Endothelial cell of umbilical vein (primary cell): ENCODE data around the gene RBX1. TPM values are rescaled to one million over a fixed set of nuclear protein-coding genes. Genes with fewer than 3 reads are reported as not detected.

Experiments used
- BruUV-seq: library from RNA; stranded (reverse); fragments of 400-500 nt; replicated peaks from 2 replicates; lab custom pipeline; 2021; lab: Mats Ljungman, UMichigan
- CTCF ChIA-PET: fragments of 300-600, 350-600 bp; sonication (Branson Sonifier 250); formaldehyde crosslinking; loops from one replicate; lab custom pipeline; 2021; ENCODE audit warnings: antibody characterized with exemption, inconsistent platforms; lab: Charles Lee
- POLR2A ChIA-PET: fragments of 300-600, 350-600 bp; sonication (Branson Sonifier 250); formaldehyde crosslinking; loops from one replicate; lab custom pipeline; 2021; ENCODE audit warnings: antibody characterized with exemption, inconsistent platforms; lab: Charles Lee
- DNase-seq: peaks from one replicate; pipeline ENCODE4 v3.0.0-alpha.2; 2011; ENCODE audit warnings: low read depth, low spot score
- FAIRE-seq: peaks from 2 replicates; lab custom pipeline; 2011; peaks lifted over from hg19 to GRCh38; lab: Jason Lieb, UNC
- H2AFZ ChIP-seq: 2 replicates; pipeline ENCODE4 v1.6.0; 2012; ENCODE audit warnings: low read depth, low read length, control low read depth, inconsistent platforms
- H3K27ac ChIP-seq: 2 replicates; pipeline ENCODE4 v1.5.1; 2011; ENCODE audit warnings: low read depth, mild to moderate bottlenecking, control low read depth, low read length, moderate library complexity; ENCODE audit not compliant: insufficient read depth
- H3K27me3 ChIP-seq, 2 experiments: 2 replicates each; pipeline versions ENCODE4 v1.6.0 to v1.6.1; 2011; ENCODE audit warnings: low read length in 2 of 2, mixed read lengths in 1 of 2; ENCODE audit not compliant: control insufficient read depth in 2 of 2, insufficient read depth in 2 of 2
- H3K36me3 ChIP-seq, 2 experiments: 2 replicates in 1 of 2; 3 replicates in 1 of 2; pipeline ENCODE4 v1.5.1; 2011; ENCODE audit warnings: low read length in 2 of 2, mild to moderate bottlenecking in 1 of 2, moderate library complexity in 1 of 2; ENCODE audit not compliant: control insufficient read depth in 2 of 2, insufficient read depth in 2 of 2; ENCODE audit errors: extremely low read depth in 1 of 2
- H3K4me1 ChIP-seq: 3 replicates; pipeline ENCODE4 v1.5.1; 2011; ENCODE audit warnings: mild to moderate bottlenecking, low read length; ENCODE audit not compliant: control insufficient read depth, insufficient read depth; ENCODE audit errors: extremely low read depth
- H3K4me2 ChIP-seq: 2 replicates; pipeline ENCODE4 v1.6.1; 2011; ENCODE audit warnings: low read length, control low read depth, mixed read lengths; ENCODE audit not compliant: insufficient read depth
- H3K4me3 ChIP-seq, 3 experiments: fragments of 200-600 bp in 1 of 3; sonication (generic), shearing (Covaris generic) in 1 of 3; replicated peaks in 1 of 3; 2 replicates each; pipeline ENCODE4 v1.5.1; 2011 to 2016; ENCODE audit warnings: control low read depth in 3 of 3, low read length in 3 of 3, mild to moderate bottlenecking in 2 of 3, inconsistent platforms in 1 of 3, low read depth in 1 of 3, moderate library complexity in 1 of 3; ENCODE audit not compliant: insufficient read depth in 1 of 3
- H3K79me2 ChIP-seq: 2 replicates; pipeline ENCODE4 v1.6.0; 2012; ENCODE audit warnings: low read length, inconsistent platforms; ENCODE audit not compliant: control insufficient read depth, insufficient read depth
- H3K9ac ChIP-seq: replicated peaks from 2 replicates; pipeline ENCODE3; 2011; ENCODE audit warnings: low read length, control low read depth; ENCODE audit not compliant: insufficient read depth; ENCODE audit errors: extremely low read depth
- H3K9me1 ChIP-seq: replicated peaks from 3 replicates; pipeline ENCODE4 v1.6.0; 2011; ENCODE audit warnings: mild to moderate bottlenecking, low read length; ENCODE audit not compliant: control insufficient read depth, insufficient read depth; ENCODE audit errors: extremely low read depth
- H3K9me3 ChIP-seq: replicated peaks from 2 replicates; pipeline ENCODE4 v1.5.1; 2012; ENCODE audit warnings: low read length, inconsistent platforms; ENCODE audit not compliant: control insufficient read depth, insufficient read depth
- H4K20me1 ChIP-seq: replicated peaks from 2 replicates; pipeline ENCODE3; 2011; ENCODE audit warnings: mild to moderate bottlenecking, low read length; ENCODE audit not compliant: control insufficient read depth, insufficient read depth; ENCODE audit errors: extremely low read depth
- CTCF ChIP-seq, 2 donors: IDR thresholded peaks; 1 replicate in 1 of 2; 2 replicates in 1 of 2; pipeline ENCODE4 v1.5.1; 2011; ENCODE audit warnings: low read length in 2 of 2, mild to moderate bottlenecking in 2 of 2, moderate library complexity in 2 of 2, control low read depth in 1 of 2, inconsistent platforms in 1 of 2, low read depth in 1 of 2; ENCODE audit not compliant: insufficient read depth in 1 of 2; ENCODE audit errors: extremely low read depth in 1 of 2
- GATA2 ChIP-seq: IDR thresholded peaks from 2 replicates; pipeline ENCODE4 v1.7.0; 2011; ENCODE audit warnings: low read depth, mild to moderate bottlenecking, moderate library complexity, mixed read lengths, low read length; ENCODE audit not compliant: insufficient read length, insufficient read depth
- POLR2A ChIP-seq: IDR thresholded peaks from 2 replicates; pipeline ENCODE4 v1.6.1; 2012; ENCODE audit warnings: low read depth, mild to moderate bottlenecking, control low read depth, low read length
- dilution Hi-C: fragments of 300-500 bp; cut with MboI; formaldehyde crosslinking; loops from one replicate; pipeline ENCODE4 v1.15.0; 2019; ENCODE audit warnings: low sequenced_read_pairs; ENCODE audit not compliant: extremely low pct_ligation_motif_present
- intact Hi-C: fragments of 100-400 bp; cut with micrococcal nuclease; formaldehyde crosslinking; loops from one replicate; pipeline ENCODE4 v1.10.0; 2022
- polyA plus RNA-seq, 4 experiments: library from polyadenylated mRNA; depleted of rRNA in 3 of 4; stranded (reverse) in 3 of 4; unstranded in 1 of 4; fragments of >200 nt; gene quantifications; 2 replicates each; pipeline versions ENCODE4 v1.2.1 to v1.2.3, GENCODE V29; 2011 to 2012; ENCODE audit warnings: missing spikeins in 1 of 4
- total RNA-seq: library from RNA; stranded (reverse); gene quantifications from 2 replicates; pipeline ENCODE4 v1.2.3, GENCODE V29; 2021

Gene RBX1
- total and polyA plus RNA-seq, 2 donors (not counting 3 experiments of a cell fraction or from before 2014, with no cell fraction given): 74.7 to 102 TPM

GRCh38 chr22:40920526-40920925 lies 30.7 kb upstream of the RBX1 start:
- TF ChIP-seq GATA2: no peak
- BruUV-seq: no TSS peak
- FAIRE-seq (no peak), DNase-seq (no peak)
- no peak overlapping the region for H3K27ac ChIP-seq
- dilution Hi-C loops (no loop called here), intact Hi-C loops (loop anchor here (10.0 kb wide), 1 partner anchor 314 kb away; no protein-coding TSS in a partner anchor)
- CTCF ChIA-PET: interaction anchor here (0.8 to 3.4 kb wide), 3 partner anchors 216 to 316 kb away, joined by 3 to 43 read pairs (median 25); no protein-coding TSS in a partner anchor
- peaks cover 0 to 3% of the 10 kb centered on the region in 2 experiments for H3K36me3 ChIP-seq
- H2AFZ ChIP-seq: no peak overlapping the region
- H3K4me2 ChIP-seq: no peak overlapping the region
- no peak overlapping the region for H3K9ac ChIP-seq
- POLR2A ChIA-PET: no interaction called here
- no peak overlapping the region for H3K4me3 ChIP-seq
- no peaks in the 10 kb centered on the region for H3K27me3 ChIP-seq
- H3K9me3 ChIP-seq: no peaks in the 10 kb centered on the region
- H3K4me1 ChIP-seq: peaks cover 3% of the 10 kb centered on the region
- H4K20me1 ChIP-seq: no peaks in the 10 kb centered on the region
- H3K9me1 ChIP-seq: no peaks in the 10 kb centered on the region
- no peaks in the 10 kb centered on the region for H3K79me2 ChIP-seq

GRCh38 chr22:40922484-40923303 lies 28.5 kb upstream of the RBX1 start:
- TF ChIP-seq POLR2A: no peak
- peak; percentile 39 to 43 for TF ChIP-seq CTCF (IDR thresholded peaks at IDR 0.05; ENCODE audit: extremely low read depth in 1 of 2, insufficient read depth in 1 of 2, low read depth in 1 of 2, low read length in 2 of 2)
- dilution Hi-C loops: no loop called here
- FAIRE-seq (peak; percentile 86), DNase-seq (peak; percentile 83)
- Histone ChIP-seq H3K4me2 (no peak overlapping the region), H3K27ac (peak overlapping the region; percentile 14), H3K79me2 (no peaks in the 10 kb centered on the region), H4K20me1 (no peaks in the 10 kb centered on the region), H3K9me3 (no peaks in the 10 kb centered on the region), H3K9me1 (no peaks in the 10 kb centered on the region), H3K4me3 (no peak overlapping the region), H3K36me3 (peaks cover 0 to 3% of the 10 kb centered on the region in 2 experiments), H2AFZ (peak overlapping the region; percentile 81), H3K9ac (no peak overlapping the region), H3K27me3 (no peaks in the 10 kb centered on the region), H3K4me1 (peaks cover 3% of the 10 kb centered on the region)
- ChIA-PET CTCF (interaction anchor here (0.5 to 3.4 kb wide), 90 partner anchors 9 to 604 kb away, joined by 3 to 59 read pairs (median 5); partner anchors contain the start of genes CHADL, EP300, RBX1 and TEF), POLR2A (interaction anchor here (0.7 to 1.4 kb wide), 2 partner anchors 29 to 30 kb away, joined by 3 to 9 read pairs; partner anchors contain the start of gene RBX1)
- intact Hi-C loops: loop anchor here (1.0 to 10.0 kb wide), 2 partner anchors 169 to 312 kb away; no protein-coding TSS in a partner anchor
- no TSS peak for BruUV-seq
